Glutamatergic neuron (in vitro differentiated cells): Measurements from ENCODE around the gene RRN3. TPM values are rescaled to one million over a fixed set of nuclear protein-coding genes. Genes with fewer than 3 reads are reported as not detected.
A peak's percentile ranks its signal among the peaks of the same experiment; 100 is the strongest.
"Not testable (repeated sequence)": the region's sequence is repeated elsewhere in the genome, so short reads cannot be mapped to it uniquely, and the experiment has no call there.

Experiments used
- DNase-seq: peaks from one replicate; pipeline ENCODE4 v3.0.0; 2022
- H3K27ac Mint-ChIP-seq: one replicate; pipeline ENCODE4 v1.8.0; 2020; ENCODE audit warnings: mild to moderate bottlenecking, mixed read lengths, inconsistent platforms; ENCODE audit not compliant: unreplicated experiment
- H3K27me3 Mint-ChIP-seq: one replicate; pipeline ENCODE4 v1.8.0; 2020; ENCODE audit warnings: mild to moderate bottlenecking, moderate library complexity, mixed read lengths, inconsistent platforms; ENCODE audit not compliant: unreplicated experiment
- H3K36me3 Mint-ChIP-seq: one replicate; pipeline ENCODE4 v1.8.0; 2020; ENCODE audit warnings: mild to moderate bottlenecking, mixed read lengths, inconsistent platforms; ENCODE audit not compliant: unreplicated experiment
- H3K4me1 Mint-ChIP-seq: one replicate; pipeline ENCODE4 v1.8.0; 2020; ENCODE audit warnings: mild to moderate bottlenecking, low read depth, mixed read lengths, inconsistent platforms; ENCODE audit not compliant: unreplicated experiment
- H3K4me3 Mint-ChIP-seq: one replicate; pipeline ENCODE4 v1.8.0; 2020; ENCODE audit warnings: mild to moderate bottlenecking, mixed read lengths, inconsistent platforms; ENCODE audit not compliant: unreplicated experiment
- H3K9me3 Mint-ChIP-seq: one replicate; pipeline ENCODE4 v1.8.0; 2020; ENCODE audit warnings: mild to moderate bottlenecking, moderate library complexity, mixed read lengths, inconsistent platforms; ENCODE audit not compliant: unreplicated experiment
- CTCF ChIP-seq: fragments of 200-600 bp; sonication (generic); IDR thresholded peaks from one replicate; pipeline ENCODE4 v1.5.0; 2021; ENCODE audit not compliant: partially characterized antibody, unreplicated experiment
- total RNA-seq: library from RNA; stranded (reverse); fragmentation: NEBNext Ultra II Directional; extraction: Animal tissue kit (Norgen Biotek cat#: 25700); gene quantifications from one replicate; pipeline ENCODE4 v1.2.1, GENCODE V29; 2021; ENCODE audit not compliant: unreplicated experiment

Gene RRN3
- total RNA-seq, 1 donor from 2014 or later: 50.0 TPM

GRCh38 chr16:15027503-15028344 lies 66.3 kb downstream of the RRN3 start:
- not testable (repeated sequence) for H3K27me3 Mint-ChIP-seq, DNase-seq, H3K4me1 Mint-ChIP-seq, H3K36me3 Mint-ChIP-seq, H3K9me3 Mint-ChIP-seq
- H3K4me3 Mint-ChIP-seq: peak overlapping the region; percentile 4
- peak overlapping the region; percentile 62 for H3K27ac Mint-ChIP-seq

GRCh38 chr16:15027051-15027450 lies 67.0 kb downstream of the RRN3 start:
- H3K4me3 Mint-ChIP-seq, H3K9me3 Mint-ChIP-seq, H3K36me3 Mint-ChIP-seq, H3K27ac Mint-ChIP-seq, DNase-seq, H3K27me3 Mint-ChIP-seq: not testable (repeated sequence)
- H3K4me1 Mint-ChIP-seq: peaks cover 11% of the 10 kb centered on the region

- not testable (repeated sequence) for H3K4me3 Mint-ChIP-seq, H3K27ac Mint-ChIP-seq, H3K27me3 Mint-ChIP-seq, H3K9me3 Mint-ChIP-seq, H3K36me3 Mint-ChIP-seq, DNase-seq
- peaks cover 17% of the 10 kb centered on the region for H3K4me1 Mint-ChIP-seq
Observed at GRCh38 chr16:15025234-15025951, 68.7 kb downstream of the RRN3 start.

- not testable (repeated sequence) for H3K36me3 Mint-ChIP-seq, H3K9me3 Mint-ChIP-seq, H3K27me3 Mint-ChIP-seq, H3K4me3 Mint-ChIP-seq, DNase-seq
- H3K4me1 Mint-ChIP-seq: peaks cover 16% of the 10 kb centered on the region
- H3K27ac Mint-ChIP-seq: peak overlapping the region; percentile 39
Observed at GRCh38 chr16:15024858-15025199, 69.2 kb downstream of the RRN3 start.

- not testable (repeated sequence) for H3K27ac Mint-ChIP-seq
Observed at GRCh38 chr16:15023381-15024077, 70.5 kb downstream of the RRN3 start.

GRCh38 chr16:15022194-15022593 lies 71.9 kb downstream of the RRN3 start:
- TF ChIP-seq CTCF: peak; percentile 65
- not testable (repeated sequence) for H3K4me1 Mint-ChIP-seq, DNase-seq, H3K27me3 Mint-ChIP-seq, H3K9me3 Mint-ChIP-seq, H3K36me3 Mint-ChIP-seq, H3K4me3 Mint-ChIP-seq
- H3K27ac Mint-ChIP-seq: peak overlapping the region; percentile 34

More at GRCh38 chr16:15023381-15024077, 70.5 kb downstream of the RRN3 start:
- H3K4me3 Mint-ChIP-seq, H3K27me3 Mint-ChIP-seq, H3K9me3 Mint-ChIP-seq, DNase-seq, H3K36me3 Mint-ChIP-seq: not testable (repeated sequence)
- H3K4me1 Mint-ChIP-seq: peaks cover 12% of the 10 kb centered on the region

- H3K9me3 Mint-ChIP-seq, H3K27me3 Mint-ChIP-seq, H3K27ac Mint-ChIP-seq, H3K36me3 Mint-ChIP-seq, H3K4me3 Mint-ChIP-seq, DNase-seq: not testable (repeated sequence)
- H3K4me1 Mint-ChIP-seq: peaks cover 12% of the 10 kb centered on the region
Observed at GRCh38 chr16:15021429-15021828, 72.6 kb downstream of the RRN3 start.

GRCh38 chr16:15016951-15017580 lies 77.0 kb downstream of the RRN3 start:
- H3K4me1 Mint-ChIP-seq: peaks cover 26% of the 10 kb centered on the region
- H3K9me3 Mint-ChIP-seq, H3K4me3 Mint-ChIP-seq, H3K27ac Mint-ChIP-seq, H3K36me3 Mint-ChIP-seq, DNase-seq, H3K27me3 Mint-ChIP-seq: not testable (repeated sequence)

GRCh38 chr16:15016354-15016753 lies 77.7 kb downstream of the RRN3 start:
- peak overlapping the region; percentile 56 for H3K27ac Mint-ChIP-seq
- not testable (repeated sequence) for H3K9me3 Mint-ChIP-seq

GRCh38 chr16:15015671-15016070 lies 78.4 kb downstream of the RRN3 start:
- H3K9me3 Mint-ChIP-seq, H3K27me3 Mint-ChIP-seq, DNase-seq, H3K36me3 Mint-ChIP-seq, H3K27ac Mint-ChIP-seq, H3K4me3 Mint-ChIP-seq: not testable (repeated sequence)
- H3K4me1 Mint-ChIP-seq: peaks cover 19% of the 10 kb centered on the region

More at GRCh38 chr16:15016354-15016753, 77.7 kb downstream of the RRN3 start:
- peaks cover 19% of the 10 kb centered on the region for H3K4me1 Mint-ChIP-seq
- not testable (repeated sequence) for H3K36me3 Mint-ChIP-seq, H3K4me3 Mint-ChIP-seq, DNase-seq, H3K27me3 Mint-ChIP-seq
